Measurements from ENCODE around the gene NEDD4L. TPM values are rescaled to one million over a fixed set of nuclear protein-coding genes. Genes with fewer than 3 reads are reported as not detected.

NEDD4L gene
- total RNA-seq, 1 experiment from 2014 or later, result 57.4 TPM

DNA sequence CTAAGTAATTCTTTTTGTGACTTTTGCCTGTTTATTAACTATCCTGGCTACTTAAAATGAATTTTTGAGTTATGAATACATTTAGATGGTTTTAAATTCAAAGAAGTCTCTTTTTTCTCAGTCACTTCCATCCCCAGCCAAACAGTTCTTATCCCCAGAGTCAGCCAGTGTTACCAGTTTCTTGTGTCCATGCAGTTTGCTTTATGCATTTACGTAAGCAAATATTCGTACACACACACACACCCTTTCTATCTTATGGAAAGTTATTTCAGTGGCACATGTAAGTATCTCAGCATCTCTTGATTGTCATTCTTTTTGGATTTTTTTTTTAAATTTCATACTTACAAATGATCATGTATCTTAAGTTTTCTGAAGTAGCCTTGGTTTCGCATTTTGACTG is 113.2 kb downstream of the NEDD4L start:
- Histone ChIP-seq H3K4me1 (replicated peaks; ENCODE audit: insufficient read depth) (no peaks in the 10 kb centered on the region; the same call in 1 of the 2 replicates), H3K27ac (no peak overlapping the region), H3K79me2 (ENCODE audit: low read depth) (peaks cover 85% of the 10 kb centered on the region), H4K20me1 (ENCODE audit: insufficient read depth) (no peaks in the 10 kb centered on the region), H2AFZ (no peak overlapping the region), H3K9me2 (ENCODE audit: insufficient read depth) (no peaks in the 10 kb centered on the region), H3K4me3 (no peak overlapping the region), H3K36me3 (ENCODE audit: low read depth) (no peaks in the 10 kb centered on the region), H3K27me3 (ENCODE audit: insufficient read depth, low read depth) (no peaks in the 10 kb centered on the region), H3K4me2 (no peak overlapping the region), H3F3A (ENCODE audit: insufficient read depth, low read depth) (peaks cover 15% of the 10 kb centered on the region), H3K9me3 (ENCODE audit: insufficient read depth, low read depth) (no peaks in the 10 kb centered on the region)
- no peak for DNase-seq
- intact Hi-C loops (cut with micrococcal nuclease; ENCODE audit: unreplicated experiment), result no loop called here
- ChIA-PET CTCF (interaction anchor here (0.6 kb wide), 2 partner anchors 210 to 887 kb away, joined by 3 to 7 read pairs; no protein-coding TSS in a partner anchor), POLR2A (ENCODE audit: unreplicated experiment) (no interaction called here)
- TF ChIP-seq EZH2 (IDR thresholded peaks at IDR 0.05; ENCODE audit: low read depth), result no peak
- TF ChIP-seq, protein P1, sequence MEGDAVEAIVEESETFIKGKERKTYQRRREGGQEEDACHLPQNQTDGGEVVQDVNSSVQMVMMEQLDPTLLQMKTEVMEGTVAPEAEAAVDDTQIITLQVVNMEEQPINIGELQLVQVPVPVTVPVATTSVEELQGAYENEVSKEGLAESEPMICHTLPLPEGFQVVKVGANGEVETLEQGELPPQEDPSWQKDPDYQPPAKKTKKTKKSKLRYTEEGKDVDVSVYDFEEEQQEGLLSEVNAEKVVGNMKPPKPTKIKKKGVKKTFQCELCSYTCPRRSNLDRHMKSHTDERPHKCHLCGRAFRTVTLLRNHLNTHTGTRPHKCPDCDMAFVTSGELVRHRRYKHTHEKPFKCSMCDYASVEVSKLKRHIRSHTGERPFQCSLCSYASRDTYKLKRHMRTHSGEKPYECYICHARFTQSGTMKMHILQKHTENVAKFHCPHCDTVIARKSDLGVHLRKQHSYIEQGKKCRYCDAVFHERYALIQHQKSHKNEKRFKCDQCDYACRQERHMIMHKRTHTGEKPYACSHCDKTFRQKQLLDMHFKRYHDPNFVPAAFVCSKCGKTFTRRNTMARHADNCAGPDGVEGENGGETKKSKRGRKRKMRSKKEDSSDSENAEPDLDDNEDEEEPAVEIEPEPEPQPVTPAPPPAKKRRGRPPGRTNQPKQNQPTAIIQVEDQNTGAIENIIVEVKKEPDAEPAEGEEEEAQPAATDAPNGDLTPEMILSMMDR (conservative IDR thresholded peaks at IDR 0.05), result no peak
- no TSS peak for BruUV-seq (replicated peaks)

GRCh38 chr18:58158008-58158407 is 114.0 kb downstream of the NEDD4L start:
- H3K79me2 ChIP-seq (ENCODE audit: low read depth), result peaks cover 77% of the 10 kb centered on the region
- no peaks in the 10 kb centered on the region for H3K36me3 ChIP-seq (ENCODE audit: low read depth)
- H3K4me1 ChIP-seq (replicated peaks; ENCODE audit: insufficient read depth), result no peaks in the 10 kb centered on the region
- TF ChIP-seq, protein P1 (conservative IDR thresholded peaks at IDR 0.05), result no peak
- BruUV-seq (replicated peaks), result no TSS peak
- H4K20me1 ChIP-seq (ENCODE audit: insufficient read depth), result no peaks in the 10 kb centered on the region
- peaks cover 15% of the 10 kb centered on the region for H3F3A ChIP-seq (ENCODE audit: insufficient read depth, low read depth)
- no peak overlapping the region for H2AFZ ChIP-seq
- no peak overlapping the region for H3K4me2 ChIP-seq
- intact Hi-C loops (cut with micrococcal nuclease; ENCODE audit: unreplicated experiment), result no loop called here
- H3K9me2 ChIP-seq (ENCODE audit: insufficient read depth), result no peaks in the 10 kb centered on the region
- no peaks in the 10 kb centered on the region for H3K27me3 ChIP-seq (ENCODE audit: insufficient read depth, low read depth)
- ChIA-PET POLR2A (ENCODE audit: unreplicated experiment) (no interaction called here), CTCF (no interaction called here)
- no peak overlapping the region for H3K4me3 ChIP-seq
- DNase-seq, result no peak
- H3K27ac ChIP-seq, result no peak overlapping the region
- H3K9me3 ChIP-seq (ENCODE audit: insufficient read depth, low read depth), result no peaks in the 10 kb centered on the region

DNA sequence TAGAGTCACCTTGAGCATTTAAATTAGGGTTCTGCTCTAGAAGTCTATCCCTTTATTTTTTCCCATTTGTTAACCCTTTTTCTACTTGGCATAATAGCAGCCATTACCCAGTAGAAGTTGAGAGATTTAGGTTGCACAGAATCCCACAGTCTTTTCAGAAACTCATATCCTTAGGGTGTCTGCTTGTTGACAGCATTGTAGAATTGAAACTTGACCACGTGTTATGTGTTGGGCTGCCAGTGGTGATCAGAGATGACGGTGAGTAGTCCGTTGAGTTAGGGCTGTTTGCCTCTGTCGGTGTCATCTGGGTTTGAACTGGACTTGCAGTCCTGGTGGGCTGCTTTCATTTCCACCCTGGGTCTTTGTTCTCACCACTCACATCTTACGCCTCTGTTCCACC is 114.4 kb downstream of the NEDD4L start:
- no peak for TF ChIP-seq EZH2 (IDR thresholded peaks at IDR 0.05; ENCODE audit: low read depth)
- TF ChIP-seq, protein P1 (conservative IDR thresholded peaks at IDR 0.05), result no peak
- no TSS peak for BruUV-seq (replicated peaks)
- Histone ChIP-seq H3K4me3 (no peak overlapping the region), H3K4me1 (replicated peaks; ENCODE audit: insufficient read depth) (no peaks in the 10 kb centered on the region), H4K20me1 (ENCODE audit: insufficient read depth) (no peaks in the 10 kb centered on the region), H3K9me3 (ENCODE audit: insufficient read depth, low read depth) (no peaks in the 10 kb centered on the region), H3K79me2 (ENCODE audit: low read depth) (peaks cover 77% of the 10 kb centered on the region), H2AFZ (no peak overlapping the region), H3K9me2 (ENCODE audit: insufficient read depth) (no peaks in the 10 kb centered on the region), H3K27ac (no peak overlapping the region), H3K27me3 (ENCODE audit: insufficient read depth, low read depth) (no peaks in the 10 kb centered on the region), H3K4me2 (no peak overlapping the region), H3F3A (ENCODE audit: insufficient read depth, low read depth) (peaks cover 15% of the 10 kb centered on the region), H3K36me3 (ENCODE audit: low read depth) (no peaks in the 10 kb centered on the region)
- ChIA-PET CTCF (no interaction called here), POLR2A (ENCODE audit: unreplicated experiment) (no interaction called here)
- no peak for DNase-seq
- intact Hi-C loops (cut with micrococcal nuclease; ENCODE audit: unreplicated experiment), result no loop called here

All from PC-9 (cell line).